Activated CD8-positive, alpha-beta memory T cell treated with anti-CD3 and anti-CD28 coated beads for 4 hours (primary cell): ENCODE data around the gene NECTIN4.
"Not testable (repeated sequence)": the region's sequence is repeated elsewhere in the genome, so short reads cannot be mapped to it uniquely, and the experiment has no call there.

Source experiments
- DNase-seq, 2 donors: peaks; one replicate each; pipeline ENCODE4 v3.0.0-alpha.2; 2020; ENCODE audit warnings: low read depth in 2 of 2

Gene NECTIN4

DNA sequence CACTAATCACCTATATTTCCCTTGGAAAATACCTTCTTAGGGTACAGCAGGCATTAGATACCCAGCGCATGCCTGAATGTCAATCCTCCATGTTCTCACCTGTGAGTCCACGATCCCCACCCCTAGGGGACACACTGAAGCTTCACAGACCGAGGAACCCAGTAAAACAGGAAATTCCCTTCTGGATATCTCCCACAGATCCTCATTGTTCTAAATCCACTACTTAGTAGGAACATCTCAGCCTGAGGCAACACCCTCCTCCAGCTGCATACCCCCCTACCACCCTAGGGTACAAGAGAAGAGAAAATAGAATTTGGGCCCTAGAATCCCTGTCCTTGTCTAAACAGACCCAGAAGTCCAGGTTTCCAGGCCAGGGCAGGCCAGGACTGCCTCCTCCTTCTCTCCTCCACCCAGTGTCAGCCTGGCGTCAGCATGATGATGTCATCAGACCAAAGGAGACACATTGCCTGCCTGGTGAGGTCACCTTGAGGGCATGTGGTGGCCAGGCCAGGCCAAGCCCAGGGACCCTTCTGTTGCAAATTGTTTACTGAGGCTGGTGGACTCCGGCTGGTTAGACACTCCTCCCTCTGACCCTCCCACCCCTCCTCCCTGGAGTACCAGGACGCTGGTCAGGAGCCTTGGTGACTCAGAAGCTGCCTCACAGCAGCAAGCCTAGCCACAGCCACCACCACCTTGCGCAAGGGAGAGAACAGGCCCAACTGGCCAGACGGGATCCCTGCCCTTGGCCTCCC, 6.2 kb downstream of the NECTIN4 start:
- no peak for DNase-seq

DNA sequence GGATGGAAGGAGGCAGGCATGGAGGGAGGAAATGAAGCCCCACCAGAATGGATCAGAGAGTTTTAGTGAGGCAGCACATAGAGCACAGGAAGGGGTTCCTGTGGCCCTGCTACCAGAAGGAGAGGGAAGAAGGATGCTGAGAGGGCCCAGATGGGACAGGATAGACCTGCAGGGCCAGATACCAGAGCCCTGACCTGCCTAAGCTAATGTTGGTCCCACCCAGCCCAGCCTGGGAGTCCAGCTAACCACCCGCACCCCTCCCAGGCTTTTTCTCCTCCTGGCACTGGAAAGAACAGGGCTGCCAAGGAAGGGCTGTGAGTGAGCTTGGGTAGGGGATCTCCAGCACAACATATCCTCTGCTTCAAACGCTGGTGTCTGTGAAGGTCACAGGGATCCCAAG, 6.9 kb downstream of the NECTIN4 start:
- DNase-seq, result no peak

DNA sequence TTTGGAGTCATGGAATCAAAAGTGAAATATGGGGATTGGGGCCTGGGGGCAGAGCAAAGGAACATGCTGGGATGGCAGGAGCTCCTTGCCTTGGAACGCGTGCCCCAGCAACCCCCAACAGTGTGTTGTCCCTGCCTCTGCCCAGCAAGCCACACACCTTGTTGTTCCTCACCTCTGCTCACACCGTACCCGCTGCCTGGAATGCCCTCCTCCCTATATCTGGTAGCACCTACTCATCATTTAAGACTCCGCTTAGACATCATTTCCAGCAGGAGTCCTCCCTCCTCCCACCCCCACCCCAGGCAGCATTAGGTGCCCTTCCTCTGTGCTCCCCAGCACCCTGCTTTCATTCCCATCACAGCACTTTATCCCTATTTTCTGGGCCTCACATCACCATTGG, 7.8 kb downstream of the NECTIN4 start:
- no peak for DNase-seq

DNA sequence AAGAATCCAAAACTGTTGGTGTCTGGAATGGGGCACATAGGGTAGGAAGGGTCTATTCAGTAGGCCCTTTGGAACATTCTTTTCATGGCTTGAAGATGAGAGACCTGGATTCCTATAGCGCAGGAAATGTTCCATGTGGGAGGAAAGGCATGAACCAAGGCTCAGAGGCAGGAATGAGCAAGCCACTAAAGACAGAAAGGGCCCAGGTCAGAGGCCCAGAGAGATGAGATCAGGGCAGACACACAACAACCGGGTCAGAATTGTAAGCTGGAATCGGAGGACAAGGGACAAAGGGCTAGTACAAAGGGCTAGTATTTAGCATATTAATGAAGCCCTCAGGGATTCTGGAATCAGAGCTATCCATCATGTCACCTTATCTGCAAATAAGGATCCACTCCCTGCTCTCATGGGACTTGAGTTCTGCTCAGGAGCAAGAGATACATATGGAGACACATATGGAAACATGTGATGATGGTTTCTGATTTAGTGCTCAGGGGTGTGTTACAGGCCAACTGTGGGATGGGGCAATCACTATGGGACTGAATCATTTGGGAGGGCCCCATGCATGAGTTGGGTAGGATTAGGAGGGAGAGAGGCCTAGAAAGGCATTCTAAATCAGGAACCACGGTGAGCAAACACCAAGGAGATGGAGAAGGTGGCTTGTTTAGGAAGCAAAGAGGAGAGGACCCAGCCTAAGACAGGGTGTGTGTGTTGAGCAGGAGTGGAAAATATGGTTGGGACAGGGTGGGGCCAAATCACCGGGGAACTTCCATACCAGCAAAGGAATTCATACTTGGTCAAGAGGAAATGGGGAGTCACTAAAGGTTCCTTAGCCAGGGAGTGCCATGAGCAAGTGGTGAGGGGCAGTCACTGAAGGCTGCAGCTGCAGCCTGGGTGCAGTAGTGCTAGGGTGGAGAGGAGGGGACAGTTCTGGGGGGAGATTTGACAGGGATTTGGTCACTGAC, 8.6 kb downstream of the NECTIN4 start:
- no peak for DNase-seq

DNA sequence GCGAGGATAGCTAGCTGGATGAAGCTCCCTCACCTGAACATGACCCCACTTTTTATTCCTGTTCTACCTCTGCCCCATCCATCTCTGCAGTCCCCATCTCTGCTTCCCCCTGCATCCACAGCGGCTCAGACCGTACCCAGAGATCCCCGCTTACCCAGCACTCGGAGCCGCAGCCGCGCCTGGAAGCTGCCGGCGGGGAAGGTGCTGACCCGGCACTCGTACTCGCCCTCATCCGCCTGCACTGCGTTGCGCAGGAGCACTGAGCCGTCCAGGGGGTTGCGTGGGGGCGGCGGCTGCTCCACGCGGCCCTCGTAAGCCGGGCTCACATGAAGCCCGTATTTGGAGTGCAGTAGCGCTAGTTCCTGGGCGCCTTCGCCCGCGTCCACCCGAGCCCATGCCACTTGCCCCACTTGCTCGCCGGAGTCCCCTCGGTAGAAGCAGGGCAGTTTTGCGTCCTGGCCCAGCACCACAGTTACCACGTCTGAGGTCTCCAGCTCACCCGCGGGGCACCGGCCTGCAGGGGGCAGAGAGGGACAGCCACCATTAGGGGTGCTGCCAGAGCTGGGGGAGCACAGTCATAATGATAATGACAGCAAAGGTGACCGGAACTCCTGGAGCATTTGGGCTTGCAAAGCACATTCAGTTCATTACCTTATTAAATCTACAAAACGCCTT, 9.8 kb downstream of the NECTIN4 start:
- DNase-seq, result no peak

DNA sequence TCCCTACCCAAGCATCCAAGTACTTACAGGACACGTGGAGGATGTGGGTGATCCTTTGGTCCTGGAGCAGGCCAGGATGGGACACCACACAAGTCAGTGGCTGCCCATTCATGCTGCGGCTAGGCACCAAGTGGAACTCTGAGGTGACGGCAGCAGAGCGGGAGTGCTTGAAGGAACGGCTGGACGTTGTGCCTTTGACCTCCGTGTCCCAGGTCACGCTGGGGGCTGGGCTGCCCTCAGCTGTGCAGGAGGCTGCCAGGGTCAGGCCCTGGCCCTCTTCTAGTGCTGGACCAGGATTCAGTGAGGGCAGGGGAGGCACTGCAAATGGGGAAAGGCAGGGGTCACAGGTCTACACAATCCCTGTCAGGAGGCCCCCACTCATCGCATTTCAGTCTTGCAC, 11.9 kb downstream of the NECTIN4 start:
- no peak for DNase-seq

DNA sequence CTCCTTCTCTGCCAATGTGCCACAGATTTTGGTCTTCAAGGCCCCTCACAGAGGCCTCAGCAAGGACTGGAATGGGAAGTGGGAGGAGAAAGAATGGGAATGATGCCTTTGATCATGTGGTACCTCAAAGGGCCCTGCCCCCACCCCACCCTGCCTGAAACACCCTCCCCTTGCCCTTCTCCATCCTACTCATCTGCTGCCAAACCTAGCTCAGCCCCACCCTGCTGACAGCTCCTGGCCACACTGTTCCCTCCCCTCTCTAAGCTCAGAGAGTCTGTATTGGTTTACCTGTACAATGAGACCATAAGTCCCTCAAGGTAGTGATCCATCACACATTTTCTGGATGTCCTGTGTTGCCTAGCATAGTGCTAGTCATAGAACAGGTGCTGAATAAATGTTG, 12.9 kb downstream of the NECTIN4 start:
- no peak for DNase-seq

DNA sequence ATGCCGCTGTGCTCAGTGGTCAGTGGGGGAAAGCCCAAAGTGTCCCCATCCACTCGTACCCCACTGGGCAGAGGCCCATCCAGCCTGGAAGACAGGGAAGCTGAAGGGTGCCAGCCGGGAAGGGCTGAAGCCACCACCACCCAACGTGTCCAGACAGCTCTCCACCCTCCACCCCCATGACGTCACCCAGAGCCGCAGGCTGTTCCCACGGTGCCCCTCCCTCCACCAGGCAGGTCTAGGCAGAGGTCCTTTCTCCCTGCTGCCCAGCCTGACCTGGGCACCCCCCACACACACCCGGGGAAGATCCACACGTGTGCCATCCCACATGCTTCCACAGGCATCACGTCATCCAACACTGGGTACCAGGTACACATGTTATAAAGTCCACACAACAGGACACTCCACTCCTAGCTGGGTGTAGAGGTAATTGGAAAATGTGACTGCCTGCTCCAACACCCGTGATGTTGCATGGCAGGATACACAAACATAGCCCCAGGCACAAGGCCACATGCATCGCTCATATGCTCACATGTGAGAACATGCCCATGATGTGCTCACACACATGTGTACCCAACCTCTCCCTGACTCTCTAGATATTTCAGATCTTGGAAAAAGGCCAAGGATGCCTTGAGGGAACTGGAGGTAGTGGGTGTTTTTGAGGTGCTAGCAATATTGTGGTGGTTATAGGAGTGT, 14.5 kb downstream of the NECTIN4 start:
- DNase-seq, result no peak

DNA sequence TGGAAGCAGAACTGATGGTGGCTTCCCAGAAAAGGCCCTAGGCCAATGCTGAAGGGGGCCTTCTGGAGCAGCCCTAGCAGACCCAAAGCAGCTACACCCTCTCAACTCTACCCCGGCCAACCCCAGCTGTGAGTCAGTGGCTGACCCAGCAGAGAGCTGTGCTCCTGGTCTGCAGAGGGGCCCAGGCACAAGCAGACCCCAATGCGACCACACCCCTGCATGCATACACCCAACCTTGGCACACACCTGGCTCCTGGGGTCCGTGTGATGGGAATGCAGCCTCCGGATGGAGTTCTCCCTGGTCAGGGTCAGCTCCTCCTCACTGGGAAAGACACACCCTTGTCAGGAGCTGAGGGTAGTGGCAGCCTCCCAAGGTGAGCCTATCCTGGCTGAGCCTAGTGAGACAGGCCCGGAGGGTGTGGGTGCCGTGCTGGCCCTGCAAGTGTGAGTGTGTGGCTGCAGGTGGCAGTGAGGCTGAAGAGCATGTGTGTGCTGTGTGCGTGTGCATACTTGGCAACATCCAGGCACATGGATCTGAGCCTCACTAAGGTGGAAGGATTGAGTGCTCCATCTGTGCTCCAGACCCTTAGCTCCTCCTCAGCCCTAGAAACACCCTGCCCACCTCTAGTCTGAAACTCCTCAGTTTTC, 15.8 kb downstream of the NECTIN4 start:
- no peak for DNase-seq

DNA sequence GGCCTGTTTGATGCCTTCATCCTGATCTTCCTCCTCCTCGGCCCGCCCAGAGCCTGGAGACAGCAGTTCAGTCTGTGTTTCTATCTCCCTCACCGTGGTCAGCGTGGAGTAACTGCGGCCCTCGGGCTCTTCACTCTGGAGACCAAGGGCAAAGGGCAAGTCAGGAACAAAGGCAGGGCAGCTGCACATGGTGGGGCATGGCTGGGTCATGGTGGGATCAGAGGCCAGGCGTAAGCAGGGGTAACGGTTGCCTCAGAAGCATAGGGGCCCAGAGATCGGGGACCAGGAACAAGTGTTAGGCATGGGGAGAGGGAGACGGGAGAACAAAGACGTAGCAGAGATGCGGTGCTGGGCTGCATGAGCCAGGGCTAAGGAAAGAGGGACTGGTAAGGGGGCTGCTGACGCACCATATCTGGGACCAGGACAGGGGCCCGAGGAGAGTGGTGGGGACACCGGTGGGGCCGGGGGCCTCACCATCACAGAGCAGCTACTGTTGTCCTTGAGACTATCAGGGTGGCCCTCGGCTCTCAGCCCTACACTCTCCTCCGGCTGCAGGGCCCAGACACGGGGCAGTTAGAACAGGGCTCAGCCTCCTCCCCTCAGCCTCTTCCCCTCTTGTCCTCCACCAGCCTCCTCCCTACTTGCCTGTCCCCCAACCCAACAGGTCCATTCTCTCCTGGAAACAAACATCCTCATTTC, 16.5 kb downstream of the NECTIN4 start:
- DNase-seq, result no peak

DNA sequence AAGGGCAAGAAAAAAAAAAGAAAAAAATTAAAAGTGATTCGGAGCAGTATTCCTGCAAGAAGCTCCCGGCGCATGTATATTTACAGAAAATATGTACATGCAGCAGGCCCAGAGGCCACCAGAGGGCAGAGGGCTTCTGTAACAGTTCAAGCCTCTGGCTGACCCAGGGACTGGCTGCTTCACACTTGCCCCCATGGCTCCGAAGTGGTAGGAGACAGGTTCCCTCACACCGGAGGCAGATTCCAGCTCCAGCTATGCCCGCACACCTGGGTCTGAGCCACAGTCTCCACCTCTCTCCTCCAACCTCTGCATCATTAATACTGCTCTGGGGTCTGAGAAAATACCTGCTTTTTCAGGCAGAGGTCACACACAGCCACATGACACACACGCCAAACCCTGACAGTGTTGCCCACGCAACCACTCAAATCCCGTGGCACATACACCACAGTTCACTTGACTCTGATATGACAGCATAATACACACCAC, 17.4 kb downstream of the NECTIN4 start:
- peak in 1 of 2 donors; percentile 23 for DNase-seq

DNA sequence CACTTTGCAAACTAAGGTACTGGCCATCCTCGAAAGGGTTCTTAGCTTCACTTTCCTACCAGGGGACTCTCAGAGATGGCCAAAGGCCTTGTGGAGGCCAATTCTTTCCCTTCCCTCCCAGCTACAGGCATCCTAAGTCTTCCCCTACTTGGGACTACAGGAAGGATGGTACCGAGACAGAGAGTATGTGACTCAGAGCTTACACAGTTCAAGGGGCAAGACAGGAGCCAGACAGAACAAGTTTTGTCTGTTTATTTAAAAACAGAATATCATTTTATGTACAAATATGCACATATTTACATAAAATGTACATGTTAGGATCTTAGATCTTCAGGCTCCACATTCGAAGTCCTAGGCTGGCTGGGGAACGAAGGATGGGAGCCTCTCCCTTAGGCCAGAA, 18.6 kb downstream of the NECTIN4 start:
- no peak for DNase-seq

DNA sequence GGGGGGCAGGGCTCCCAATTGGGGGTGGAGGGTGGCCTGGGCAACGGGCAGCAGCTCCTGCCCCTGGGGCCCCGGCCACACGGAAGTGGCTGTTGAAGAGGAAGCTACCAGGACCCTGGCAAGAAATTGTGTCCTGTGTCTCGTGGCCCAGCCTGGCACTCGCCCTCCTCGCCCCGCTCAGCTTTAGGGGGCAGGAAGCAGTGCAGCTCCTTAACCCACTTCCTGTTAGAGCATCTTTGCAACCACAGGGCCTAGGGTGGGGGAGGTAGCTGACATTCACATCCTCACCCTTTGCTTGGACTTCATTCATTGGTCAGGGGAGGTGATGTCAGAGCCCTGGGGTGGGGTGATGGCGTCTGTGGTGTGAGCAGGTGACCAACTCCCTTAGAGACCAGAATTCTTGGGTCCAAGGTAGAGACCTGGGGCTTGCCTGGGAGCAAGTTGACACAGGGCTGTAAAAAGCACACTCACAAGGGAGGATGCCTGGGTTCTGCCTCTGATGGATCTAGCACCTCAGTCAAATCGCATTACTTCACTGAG, 19.6 kb downstream of the NECTIN4 start, which contains the start of gene ARHGAP30:
ARHGAP30 (minus strand) TSS at position 161 of the 540 bp plus-strand sequence. CDS start 267 bp downstream, outside the sequence.
- DNase-seq, result peak; percentile 63 to 76

DNA sequence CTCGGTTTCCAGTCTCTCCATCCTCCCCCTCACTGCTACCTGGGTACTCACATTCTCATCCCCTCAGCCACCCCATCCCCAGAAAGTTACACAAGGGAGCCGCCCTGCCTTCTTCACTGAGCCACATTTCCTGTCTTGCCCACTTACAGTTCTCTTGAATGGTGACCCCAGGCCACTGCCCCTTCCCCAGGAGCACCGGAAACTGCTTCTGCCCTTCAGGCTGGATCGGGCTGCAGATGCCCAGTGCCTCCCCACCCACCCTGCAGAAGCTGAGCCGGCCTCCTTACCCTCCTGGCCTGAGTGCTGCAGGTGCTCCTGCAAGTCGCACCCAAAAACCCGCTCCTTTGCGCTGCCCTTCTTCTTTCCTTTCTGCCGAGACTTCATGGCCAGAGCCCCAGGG, 20.1 kb downstream of the NECTIN4 start:
- no peak for DNase-seq

DNA sequence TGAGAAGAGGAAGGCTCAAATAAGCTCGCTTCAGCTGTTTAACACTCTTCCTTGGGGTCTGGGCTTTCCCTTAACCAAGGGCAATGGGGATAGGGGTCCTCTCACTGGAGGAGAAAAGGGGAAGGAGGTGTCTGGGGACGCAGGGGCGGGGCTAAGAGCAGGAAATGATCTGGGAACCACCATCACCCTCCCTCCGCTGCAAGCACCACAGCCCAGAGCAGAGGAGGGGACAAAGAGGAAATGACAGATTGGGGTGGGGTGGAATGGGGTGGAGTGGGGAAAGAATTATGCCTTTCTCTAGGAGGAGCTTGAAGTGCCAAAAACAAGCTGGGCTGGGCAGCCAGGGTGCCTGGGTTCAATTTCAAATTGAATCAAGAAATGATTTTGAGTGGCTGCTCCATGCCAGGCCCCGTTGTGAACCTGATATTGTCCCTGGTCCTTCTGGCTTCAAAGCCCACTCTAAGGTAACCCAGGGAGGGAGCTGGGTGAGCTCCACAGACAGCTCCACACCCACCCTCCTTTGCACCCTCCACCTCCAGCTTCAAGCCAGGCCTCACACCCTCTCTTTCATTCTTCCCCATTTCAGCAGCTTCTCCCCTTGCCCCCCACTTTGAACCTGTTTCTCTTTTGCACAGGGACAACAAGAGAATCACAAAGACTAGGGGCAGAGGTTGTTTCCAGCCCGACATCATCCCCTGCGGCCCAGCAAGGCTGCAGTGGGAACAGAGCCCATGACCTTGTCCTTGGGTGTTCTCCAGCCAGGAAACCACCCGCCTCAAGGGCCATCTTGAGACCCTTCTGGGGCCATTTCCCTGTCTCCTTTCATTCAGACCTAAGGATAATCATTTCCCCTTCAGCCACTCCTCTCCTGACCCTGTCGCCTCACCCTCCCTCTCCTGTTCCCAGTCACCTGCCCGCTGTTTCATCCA, 20.8 kb downstream of the NECTIN4 start:
- DNase-seq, result peak; percentile 64 to 68

DNA sequence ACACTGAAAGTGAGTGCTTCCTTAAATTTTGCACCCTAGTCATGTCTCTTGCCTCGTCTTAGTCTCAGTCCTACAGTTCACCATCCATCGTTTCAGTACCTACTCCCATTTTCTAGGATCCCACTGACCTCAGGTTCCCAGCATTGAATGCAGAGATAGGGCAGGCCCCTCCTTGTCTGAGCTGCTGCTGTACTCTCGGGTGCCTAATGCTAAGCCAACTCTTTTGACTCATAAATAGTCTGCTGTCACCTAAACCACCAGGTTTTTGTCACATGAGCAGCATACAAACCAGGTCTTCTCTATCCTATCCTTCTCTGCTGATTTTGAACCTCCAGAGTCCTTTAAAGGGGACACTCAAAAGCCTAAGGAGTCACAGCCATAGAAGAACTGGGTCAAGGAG, 22.7 kb downstream of the NECTIN4 start:
- DNase-seq, result no peak

DNA sequence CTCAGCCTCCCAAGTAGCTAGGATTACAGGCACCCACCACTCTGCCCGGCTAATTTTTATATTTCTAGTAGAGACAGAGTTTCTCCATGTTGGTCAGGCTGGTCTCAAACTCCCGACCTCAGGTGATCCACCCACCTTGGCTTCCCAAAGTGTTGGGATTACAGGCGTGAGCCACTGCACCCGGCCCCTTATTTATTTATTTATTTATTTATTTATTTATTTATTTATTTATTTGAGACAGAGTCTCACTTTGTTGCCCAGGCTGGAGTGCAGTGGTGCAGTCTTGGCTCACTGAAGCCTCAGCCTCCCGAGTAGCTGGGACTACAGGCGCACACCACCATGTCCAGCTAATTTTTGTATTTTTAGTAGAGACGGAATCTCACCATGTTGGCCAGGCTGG, 23.7 kb downstream of the NECTIN4 start:
- not testable (repeated sequence) for DNase-seq

DNA sequence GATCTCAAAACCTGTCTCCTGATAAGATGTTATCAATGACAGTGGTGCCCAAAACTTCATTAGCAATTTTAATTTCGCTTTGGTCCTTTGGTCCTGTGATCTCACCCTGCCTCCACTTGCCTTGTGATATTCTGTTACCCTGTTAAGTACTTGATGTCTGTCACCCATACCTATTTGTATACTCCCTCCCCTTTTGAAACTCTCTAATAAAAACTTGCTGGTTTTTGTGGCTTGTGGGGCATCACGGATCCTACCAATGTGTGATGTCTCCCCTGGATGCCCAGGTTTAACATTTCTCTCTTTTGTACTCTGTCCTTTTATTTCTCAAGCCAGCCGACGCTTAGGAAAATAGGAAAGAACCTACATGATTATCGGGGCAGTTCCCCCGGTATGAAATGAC, 25.4 kb downstream of the NECTIN4 start:
- not testable (repeated sequence) for DNase-seq

DNA sequence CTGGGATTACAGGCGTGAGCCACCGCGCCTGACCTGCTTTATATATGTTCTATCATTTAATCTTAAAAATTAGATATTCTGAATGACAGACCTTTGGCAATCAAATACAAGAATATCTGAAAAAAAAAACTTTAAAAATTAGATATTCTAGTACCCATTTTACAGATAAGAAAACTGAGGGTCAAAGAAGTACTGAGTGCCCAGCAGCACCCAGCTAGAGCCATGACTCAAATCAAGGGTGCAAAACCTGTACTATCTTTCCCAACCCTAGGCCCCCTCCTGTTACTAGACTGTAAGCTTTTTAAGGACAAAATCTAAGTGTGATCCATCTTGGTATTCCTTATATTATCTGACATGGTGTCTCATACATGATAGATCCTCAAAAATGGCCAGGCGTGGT, 27.9 kb downstream of the NECTIN4 start:
- DNase-seq, result no peak
